Kidney capillary endothelial cell (primary cell): ENCODE results near the gene KAT8.
A peak's percentile ranks its signal among the peaks of the same experiment; 100 is the strongest.
"Not testable (repeated sequence)": the region's sequence is repeated elsewhere in the genome, so short reads cannot be mapped to it uniquely, and the experiment has no call there.

Source experiments
- DNase-seq: peaks from one replicate; pipeline ENCODE4 v3.0.0-alpha.2; 2018; ENCODE audit warnings: low spot score

KAT8 gene

GRCh38 chr16:31083981-31084380, 33.5 kb upstream of the KAT8 start:
- no peak for DNase-seq

- no peak for DNase-seq
Measured at GRCh38 chr16:31084584-31085302, 32.7 kb upstream of the KAT8 start.

DNA sequence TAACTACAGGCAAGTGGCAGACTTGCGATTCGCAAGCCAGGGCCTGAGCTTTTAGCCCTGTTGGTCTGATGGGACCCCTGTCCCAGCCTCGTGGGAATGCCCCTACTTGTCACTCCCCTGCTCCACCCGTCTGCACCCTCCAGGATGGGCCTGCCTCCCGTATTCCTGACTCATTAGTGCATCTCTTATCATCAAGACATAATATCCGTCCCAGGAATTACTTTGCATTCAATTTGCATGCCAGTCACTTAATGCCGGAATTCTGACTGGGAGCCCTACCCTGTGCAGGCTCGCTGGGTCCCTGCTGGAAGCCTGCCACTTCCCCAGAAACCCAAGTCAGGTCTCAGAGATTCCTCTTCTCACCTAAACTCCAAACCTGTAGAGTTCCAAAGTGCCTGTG, 32.1 kb upstream of the KAT8 start:
- no peak for DNase-seq

DNA sequence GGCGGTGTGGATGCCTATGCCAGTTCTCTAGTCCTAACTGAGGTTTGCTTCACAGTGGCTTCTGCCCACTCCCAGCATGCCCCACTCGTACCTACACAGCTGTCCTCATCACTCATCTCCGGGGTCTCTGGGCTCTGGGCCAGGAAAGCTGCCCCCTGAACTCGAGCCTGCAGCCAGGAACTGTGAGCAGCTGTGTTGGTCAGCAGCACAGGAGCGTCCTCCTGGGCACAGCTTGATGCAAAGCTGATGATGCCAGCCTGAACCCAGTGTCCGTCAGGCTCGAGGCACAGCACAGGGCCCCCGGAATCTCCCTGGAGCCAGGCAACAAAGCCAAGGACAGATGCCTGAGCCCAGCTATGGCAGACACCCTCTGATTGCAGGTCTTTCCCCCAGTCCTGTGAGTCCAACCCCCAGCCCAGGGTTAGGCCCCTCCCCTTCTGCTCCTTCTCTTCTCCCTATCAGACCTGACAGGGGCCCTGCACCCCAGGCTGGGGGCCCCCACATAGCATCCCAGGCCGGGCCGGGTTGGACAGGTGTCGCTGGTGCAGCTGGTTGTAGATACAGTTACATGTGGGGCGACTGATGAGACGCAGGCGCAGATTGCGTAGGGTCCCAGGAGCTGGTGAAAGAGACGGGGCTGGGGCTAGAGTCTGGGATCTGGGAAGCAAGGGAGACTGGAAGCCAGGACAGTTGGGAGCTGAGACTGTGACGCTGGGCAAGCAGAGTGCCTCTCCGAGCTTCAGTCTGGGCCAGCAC, 31.4 kb upstream of the KAT8 start:
- DNase-seq, result no peak

DNA sequence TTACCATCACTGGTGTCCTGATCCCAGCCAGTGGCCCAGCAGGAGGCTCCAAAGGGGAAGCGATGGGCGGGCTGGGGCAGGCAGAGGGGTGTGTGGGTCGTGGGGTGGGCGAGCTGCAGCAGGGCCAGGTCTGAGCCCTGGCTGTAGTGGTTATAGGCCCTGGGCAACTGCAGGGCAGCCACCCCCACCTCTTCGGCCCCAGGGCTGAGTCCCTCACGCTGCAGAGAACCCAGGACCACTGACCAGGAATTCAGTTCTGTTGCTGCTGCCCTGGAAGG, 30.9 kb upstream of the KAT8 start:
- DNase-seq, result no peak

DNA sequence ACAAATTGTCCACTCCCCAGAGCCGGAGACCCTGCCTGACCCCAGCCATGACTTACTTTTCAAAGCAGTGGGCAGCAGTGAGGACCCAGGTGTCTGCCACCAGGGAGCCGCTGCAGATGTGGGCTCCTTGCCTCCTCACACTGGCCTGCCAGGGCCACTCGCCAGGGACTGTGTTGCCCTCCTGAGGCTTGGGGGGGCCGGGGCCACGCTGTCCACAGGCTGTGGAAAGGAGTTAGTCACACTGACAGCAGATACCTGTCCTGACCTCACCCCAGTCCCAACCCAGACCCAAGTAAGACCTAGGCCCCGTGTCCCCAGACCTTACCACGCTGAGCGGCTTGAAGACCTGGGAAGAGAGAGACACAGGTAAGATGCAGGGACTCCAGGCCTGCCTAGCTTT, 30.0 kb upstream of the KAT8 start:
- no peak for DNase-seq

DNA sequence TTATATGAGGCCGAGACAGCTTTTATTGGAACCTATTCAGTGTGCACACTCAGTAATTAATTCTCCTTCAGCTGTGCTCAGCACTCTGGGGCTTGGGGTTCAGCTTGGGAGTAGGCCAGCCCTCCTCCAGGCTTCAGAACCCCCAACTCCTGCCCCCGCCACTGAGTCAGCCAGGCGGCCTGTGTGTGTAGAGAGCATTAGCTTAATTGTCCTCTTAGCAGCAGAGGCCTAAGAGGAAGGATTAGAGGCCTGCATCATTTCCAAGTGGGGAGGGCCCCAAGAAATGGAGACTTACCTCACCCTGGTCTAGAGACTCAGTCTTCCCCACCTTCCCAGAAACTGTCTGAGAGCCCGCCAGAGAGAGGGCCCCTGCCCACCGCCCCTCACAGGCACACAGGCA, 29.5 kb upstream of the KAT8 start:
- no peak for DNase-seq

- no peak for DNase-seq
Measured at GRCh38 chr16:31088459-31089183, 28.8 kb upstream of the KAT8 start, which contains the start of gene PRSS53. Gene PRSS53 (minus strand): TSS chr16:31088943. CDS start chr16:31088809, 134 bp downstream.

GRCh38 chr16:31089199-31089598, 28.3 kb upstream of the KAT8 start:
- no peak for DNase-seq

DNA sequence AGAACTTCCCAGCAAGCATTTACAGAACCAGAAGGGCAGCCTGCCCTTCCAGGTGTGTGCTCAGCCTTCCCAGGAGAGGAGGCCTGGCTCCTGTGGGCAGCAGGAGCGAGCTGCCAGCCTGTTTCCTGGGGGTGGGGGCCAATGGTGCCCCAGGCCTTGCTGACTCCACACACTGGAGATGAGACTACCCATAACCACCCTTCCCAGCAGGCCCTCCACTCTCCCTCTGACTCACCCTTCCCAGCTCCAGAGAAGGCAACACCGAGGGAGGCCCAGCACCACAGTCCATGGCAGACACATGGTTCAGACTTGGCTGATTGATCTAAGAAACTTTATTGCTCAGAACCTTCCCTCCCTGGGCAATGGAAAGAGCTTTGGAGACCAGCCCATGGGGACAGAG, 26.9 kb upstream of the KAT8 start:
- DNase-seq, result no peak

- no peak for DNase-seq
Measured at GRCh38 chr16:31092330-31092729, 25.1 kb upstream of the KAT8 start.

- DNase-seq, result no peak
Measured at GRCh38 chr16:31093132-31093703, 24.2 kb upstream of the KAT8 start.

- no peak for DNase-seq
Measured at GRCh38 chr16:31094088-31094423, 23.4 kb upstream of the KAT8 start.

- peak; percentile 93 for DNase-seq
Measured at GRCh38 chr16:31094424-31095120, 22.9 kb upstream of the KAT8 start, which contains the start of gene VKORC1. Gene VKORC1 (minus strand): TSS chr16:31094797. CDS start chr16:31094729, 68 bp downstream.

DNA sequence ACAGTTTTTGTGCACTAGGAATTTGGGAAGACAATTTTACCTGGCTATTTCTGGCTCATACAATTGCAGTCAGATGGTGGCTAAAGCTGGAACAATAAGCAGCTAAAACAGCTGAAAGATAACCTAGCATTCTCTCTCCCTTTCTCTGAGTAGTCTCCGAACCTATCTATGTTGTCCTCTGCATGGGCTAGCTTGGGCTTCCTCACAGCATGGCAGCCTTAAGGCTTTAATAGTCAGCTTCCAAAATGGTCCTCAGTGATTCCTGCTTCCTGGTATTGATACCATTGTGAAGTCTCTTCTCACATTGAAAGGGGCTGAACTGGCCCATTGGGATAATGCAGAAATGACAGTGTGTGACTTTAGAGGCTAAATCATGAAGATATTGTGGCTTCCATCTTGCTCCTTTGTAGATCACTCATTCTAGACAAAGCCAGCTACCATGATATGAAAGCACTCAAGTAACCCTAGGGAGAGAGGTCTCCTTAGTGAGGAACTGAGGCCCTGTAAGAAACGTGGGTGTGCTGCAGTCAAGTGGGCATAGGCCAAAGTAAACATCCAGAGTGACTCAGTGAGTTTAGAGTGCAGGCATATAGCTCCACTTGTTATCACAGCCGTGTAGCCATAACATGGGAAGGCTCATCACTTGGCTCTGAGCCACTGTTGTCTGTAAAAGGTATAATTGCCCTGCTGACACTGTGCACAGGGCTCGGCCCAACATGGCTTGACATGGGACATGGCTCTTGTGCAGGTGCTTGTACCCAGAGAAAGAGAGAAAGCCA, 17.4 kb upstream of the KAT8 start:
- DNase-seq, result no peak

- DNase-seq, result not testable (repeated sequence)
Measured at GRCh38 chr16:31100876-31101641, 16.4 kb upstream of the KAT8 start.

DNA sequence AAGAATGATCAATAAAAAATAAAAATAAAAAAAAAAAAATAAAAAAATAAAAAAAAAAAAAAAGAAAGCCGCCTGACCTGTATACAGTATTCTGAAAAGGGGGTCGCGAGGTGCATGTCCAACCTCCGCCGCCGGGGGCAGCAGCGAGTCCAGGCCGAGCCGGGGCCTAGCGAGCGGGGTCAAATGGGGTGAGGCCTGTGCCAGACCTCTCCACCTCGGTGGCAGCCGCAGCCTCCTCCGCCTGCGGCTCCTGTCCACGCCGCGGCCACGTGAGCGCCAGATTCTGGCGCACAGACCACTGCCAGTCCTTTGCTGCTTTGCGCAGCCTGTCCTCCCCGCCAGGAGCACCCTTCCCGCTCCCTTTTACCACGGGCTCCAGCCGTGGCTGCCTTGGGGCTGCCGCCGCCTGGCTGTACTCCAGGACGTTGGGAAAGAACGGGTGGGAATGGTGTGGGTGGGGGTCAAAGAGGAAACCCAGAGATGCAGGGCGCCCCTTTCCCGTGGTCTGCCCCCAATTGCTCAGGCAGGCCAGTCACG, 11.7 kb upstream of the KAT8 start:
- peak; percentile 53 for DNase-seq

GRCh38 chr16:31106509-31107464, 10.7 kb upstream of the KAT8 start:
- DNase-seq, result no peak

DNA sequence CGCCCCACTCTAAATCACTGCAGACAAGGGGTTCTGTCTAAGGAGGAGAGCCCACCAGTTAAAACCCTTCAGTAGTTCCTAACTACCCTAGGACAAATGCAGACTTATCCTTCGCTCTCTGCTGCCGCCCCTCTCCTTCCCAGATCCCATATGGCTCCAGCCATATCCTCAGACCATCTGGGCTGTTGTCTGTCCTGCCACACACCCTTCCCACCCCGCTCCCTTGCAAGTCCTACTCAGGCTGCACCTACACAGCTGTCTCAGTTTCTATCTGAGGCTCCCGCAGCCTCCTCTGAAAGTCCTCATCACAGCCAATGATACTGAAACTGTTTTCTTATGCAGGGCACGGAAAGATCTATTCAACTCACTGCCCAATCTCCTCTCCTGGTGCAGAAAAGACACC, 10.0 kb upstream of the KAT8 start:
- DNase-seq, result no peak
